GM12864 (cell line): ENCODE data around the gene KIF6.

ENCODE experiments used
- DNase-seq: peaks from one replicate; pipeline ENCODE4 v3.0.0-alpha.2; 2011; ENCODE audit warnings: low read depth
- H3K4me3 ChIP-seq: 2 replicates; pipeline ENCODE4 v1.5.1; 2011; ENCODE audit warnings: mild to moderate bottlenecking, low read depth, low read length, control low read depth
- CTCF ChIP-seq: IDR thresholded peaks from 2 replicates; pipeline ENCODE4 v1.5.1; 2011; ENCODE audit warnings: low read depth, mild to moderate bottlenecking, moderate library complexity, low read length, control low read depth, inconsistent platforms; ENCODE audit errors: missing control alignments

Gene KIF6

DNA sequence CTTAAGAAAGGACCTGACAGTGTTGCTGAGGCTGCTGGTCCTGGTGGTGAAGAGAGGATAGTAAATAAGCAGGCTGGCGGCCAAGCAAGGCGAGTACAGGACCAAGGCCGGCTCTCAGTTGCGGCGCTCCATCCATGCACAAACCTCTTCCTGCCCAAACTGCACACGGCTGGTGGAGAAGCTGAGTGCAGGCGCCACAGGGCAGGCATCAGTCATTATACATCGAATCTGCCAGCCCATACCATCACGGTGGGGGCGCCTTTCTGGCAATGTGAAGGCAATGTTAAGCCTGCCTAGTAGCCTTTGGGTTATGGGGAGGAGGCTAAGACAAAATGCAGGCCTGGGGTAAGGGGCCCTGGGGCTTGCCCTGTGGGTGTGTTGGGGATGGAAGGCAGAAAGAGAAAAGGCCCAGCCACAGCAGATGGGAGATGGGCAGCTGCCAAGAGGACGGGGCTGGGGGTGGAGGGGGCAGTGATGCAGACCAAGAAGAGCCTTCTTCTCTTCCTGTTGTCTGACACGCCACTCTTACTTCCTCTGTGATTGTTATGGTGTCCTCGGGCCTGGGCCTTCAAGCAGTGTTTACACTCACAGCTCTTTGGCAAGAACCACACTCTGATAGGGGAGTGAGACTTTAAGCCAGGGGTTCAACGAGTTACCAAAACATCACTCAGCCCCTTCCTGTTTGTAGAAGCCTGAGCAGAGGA lies 382.4 kb downstream of the KIF6 start:
- no peak for TF ChIP-seq CTCF
- H3K4me3 ChIP-seq, result no peak overlapping the region
- no peak for DNase-seq

GRCh38 chr6:39341937-39342336 lies 383.3 kb downstream of the KIF6 start:
- DNase-seq, result no peak
- H3K4me3 ChIP-seq, result no peak overlapping the region
- no peak for TF ChIP-seq CTCF

- no peak for DNase-seq
- no peak for TF ChIP-seq CTCF
- H3K4me3 ChIP-seq, result no peak overlapping the region
Observed at GRCh38 chr6:39341352-39341751, 383.9 kb downstream of the KIF6 start.

DNA sequence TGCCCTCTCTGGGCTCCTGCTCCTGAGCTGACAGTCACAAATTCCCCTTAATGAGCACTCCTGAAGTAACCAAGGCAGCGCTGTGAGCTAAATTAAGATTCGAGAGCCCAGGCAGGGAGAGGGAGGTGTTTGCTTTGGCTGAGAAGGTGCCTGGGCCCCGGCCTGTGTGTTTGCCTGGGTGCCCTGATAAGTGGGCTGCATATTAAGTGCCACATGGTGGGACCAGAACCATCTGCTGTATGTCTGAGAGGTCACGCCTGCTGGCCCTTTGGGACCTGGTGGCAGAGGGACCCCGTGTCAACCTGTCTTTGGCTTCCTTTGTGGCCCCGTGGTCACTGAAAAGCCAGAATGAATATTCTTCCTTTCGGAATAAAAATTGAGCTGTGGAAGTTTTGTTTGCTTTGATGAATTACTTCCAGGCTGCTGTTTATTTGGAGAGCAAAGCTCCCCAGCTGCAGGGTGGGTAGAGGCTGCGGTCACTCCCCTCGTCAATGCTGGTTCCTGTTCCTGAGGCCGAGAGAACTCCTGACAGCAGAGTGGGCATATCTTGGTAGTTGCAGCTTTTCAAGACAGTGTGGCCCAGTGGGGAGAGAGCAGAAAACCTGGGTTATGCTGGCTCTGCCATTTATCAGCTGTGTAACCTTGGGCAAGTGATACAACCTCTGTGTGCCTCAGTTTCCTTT lies 385.2 kb downstream of the KIF6 start:
- no peak for TF ChIP-seq CTCF
- DNase-seq, result no peak
- no peak overlapping the region for H3K4me3 ChIP-seq

- no peak for DNase-seq
- no peak for TF ChIP-seq CTCF
Observed at GRCh38 chr6:39339096-39339867, 385.9 kb downstream of the KIF6 start.

DNA sequence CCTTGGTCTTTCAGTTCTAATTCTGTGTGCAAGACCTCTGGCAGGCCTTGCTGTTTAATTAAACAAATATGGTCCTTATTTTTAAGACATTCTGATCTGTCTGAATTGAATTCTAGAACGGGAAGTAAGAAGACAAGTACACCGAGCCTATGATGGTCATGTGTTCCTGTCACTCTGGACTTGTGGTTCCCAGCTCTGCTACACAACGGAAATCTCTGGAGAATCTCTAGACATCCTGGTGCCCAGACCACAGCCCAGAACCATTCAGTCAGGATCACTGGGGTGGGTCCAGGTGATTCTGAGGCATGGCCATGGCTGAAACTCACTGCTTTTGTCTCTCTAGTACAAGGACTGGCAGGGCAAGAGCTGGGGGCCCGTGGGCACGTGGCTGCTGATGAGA lies 386.8 kb downstream of the KIF6 start:
- DNase-seq, result no peak
- no peak for TF ChIP-seq CTCF
- H3K4me3 ChIP-seq, result no peak overlapping the region

More at GRCh38 chr6:39339096-39339867, 385.9 kb downstream of the KIF6 start:
- H3K4me3 ChIP-seq, result no peak overlapping the region
